OCI-LY3 (cell line): ENCODE results near the gene CXorf38.

Source experiments
- CTCF ChIP-seq: fragments of 200-600, 300-600 bp; sonication (generic); IDR thresholded peaks from 2 replicates; pipeline ENCODE4 v1.5.1; 2014; ENCODE audit warnings: antibody characterized with exemption, low read length, low read depth
- EZH2phosphoT487 ChIP-seq: fragments of 200-600 bp; shearing (Covaris generic); IDR thresholded peaks from 2 replicates; pipeline ENCODE4 v1.6.1; 2018; ENCODE audit warnings: antibody characterized with exemption, mixed run types, low read depth

GRCh38 chrX:40683245-40683644, 35.9 kb upstream of the CXorf38 start:
- TF ChIP-seq CTCF = no peak
- TF ChIP-seq EZH2phosphoT487 = no peak
